HCT116 (cell line): ENCODE results near the gene SERPINI1.

Source experiments
- CEBPB ChIP-seq: IDR thresholded peaks from 2 replicates; pipeline ENCODE4 v1.6.1; 2012; ENCODE audit warnings: low read depth
- EZH2 ChIP-seq: fragments of 200-600 bp; sonication (generic); IDR thresholded peaks from 2 replicates; pipeline ENCODE4 v1.6.1; 2017; ENCODE audit warnings: antibody characterized with exemption, mixed run types
- EZH2phosphoT487 ChIP-seq: fragments of 200-600 bp; IDR thresholded peaks from 2 replicates; pipeline ENCODE4 v1.6.1; 2018; ENCODE audit warnings: antibody characterized with exemption, borderline replicate concordance
- JUND ChIP-seq: IDR thresholded peaks from 2 replicates; pipeline ENCODE4 v1.6.1; 2012
- POLR2A ChIP-seq: IDR thresholded peaks from 2 replicates; pipeline ENCODE4 v1.7.0; 2011; ENCODE audit warnings: borderline replicate concordance; ENCODE audit not compliant: insufficient read depth, insufficient read length; ENCODE audit errors: extremely low read depth
- POLR2AphosphoS5 ChIP-seq: IDR thresholded peaks from 2 replicates; pipeline ENCODE4 v1.6.1; 2011; ENCODE audit warnings: mild to moderate bottlenecking, low read depth, low read length, moderate library complexity
- RAD21 ChIP-seq: IDR thresholded peaks from 2 replicates; pipeline ENCODE4 v1.6.1; 2012; ENCODE audit warnings: low read depth, mild to moderate bottlenecking
- SRF ChIP-seq: IDR thresholded peaks from 2 replicates; pipeline ENCODE4 v1.6.1; 2012; ENCODE audit warnings: low read depth
- YY1 ChIP-seq: IDR thresholded peaks from 2 replicates; pipeline ENCODE4 v1.6.1; 2011; ENCODE audit warnings: low read length, low read depth, moderate library complexity, mild to moderate bottlenecking; ENCODE audit not compliant: insufficient replicate concordance; ENCODE audit errors: extremely low read depth
- ZNF274 ChIP-seq: fragments of 200-500 bp; sonication (Bioruptor generic); IDR thresholded peaks from 2 replicates; pipeline ENCODE4 v1.6.1; 2014; ENCODE audit warnings: mild to moderate bottlenecking, low read depth, low read length, inconsistent platforms
- TF ChIP-seq, protein P1 (sequence below): IDR thresholded peaks from 2 replicates; pipeline ENCODE4 v1.6.1; 2011; ENCODE audit warnings: mild to moderate bottlenecking, low read length, moderate library complexity; ENCODE audit not compliant: insufficient replicate concordance; ENCODE audit errors: extremely low read depth
- TF ChIP-seq, protein P2 (sequence below), 3 experiments: fragments of 200-600 bp in 1 of 3; sonication (generic) in 1 of 3; IDR thresholded peaks in 2 of 3; conservative IDR thresholded peaks in 1 of 3; 2 replicates each; pipeline ENCODE4 v1.5.1; 2012 to 2017; ENCODE audit warnings: low read depth in 2 of 3, low read length in 2 of 3, antibody characterized with exemption in 1 of 3, borderline replicate concordance in 1 of 3, control low read depth in 1 of 3, mild to moderate bottlenecking in 1 of 3, mixed read lengths in 1 of 3, mixed run types in 1 of 3, moderate library complexity in 1 of 3; ENCODE audit not compliant: insufficient read depth in 1 of 3
- TF ChIP-seq, protein P3 (sequence below): IDR thresholded peaks from 2 replicates; pipeline ENCODE4 v1.6.1; 2012; ENCODE audit warnings: low read depth
- TF ChIP-seq, protein P4 (sequence below): IDR thresholded peaks from 2 replicates; pipeline ENCODE4 v1.6.1; 2012

GRCh38 chr3:167810236-167810635, 74.7 kb downstream of the SERPINI1 start:
- no peak for TF ChIP-seq EZH2
- TF ChIP-seq, protein P1, sequence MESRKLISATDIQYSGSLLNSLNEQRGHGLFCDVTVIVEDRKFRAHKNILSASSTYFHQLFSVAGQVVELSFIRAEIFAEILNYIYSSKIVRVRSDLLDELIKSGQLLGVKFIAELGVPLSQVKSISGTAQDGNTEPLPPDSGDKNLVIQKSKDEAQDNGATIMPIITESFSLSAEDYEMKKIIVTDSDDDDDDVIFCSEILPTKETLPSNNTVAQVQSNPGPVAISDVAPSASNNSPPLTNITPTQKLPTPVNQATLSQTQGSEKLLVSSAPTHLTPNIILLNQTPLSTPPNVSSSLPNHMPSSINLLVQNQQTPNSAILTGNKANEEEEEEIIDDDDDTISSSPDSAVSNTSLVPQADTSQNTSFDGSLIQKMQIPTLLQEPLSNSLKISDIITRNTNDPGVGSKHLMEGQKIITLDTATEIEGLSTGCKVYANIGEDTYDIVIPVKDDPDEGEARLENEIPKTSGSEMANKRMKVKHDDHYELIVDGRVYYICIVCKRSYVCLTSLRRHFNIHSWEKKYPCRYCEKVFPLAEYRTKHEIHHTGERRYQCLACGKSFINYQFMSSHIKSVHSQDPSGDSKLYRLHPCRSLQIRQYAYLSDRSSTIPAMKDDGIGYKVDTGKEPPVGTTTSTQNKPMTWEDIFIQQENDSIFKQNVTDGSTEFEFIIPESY = no peak
- TF ChIP-seq, protein P2, sequence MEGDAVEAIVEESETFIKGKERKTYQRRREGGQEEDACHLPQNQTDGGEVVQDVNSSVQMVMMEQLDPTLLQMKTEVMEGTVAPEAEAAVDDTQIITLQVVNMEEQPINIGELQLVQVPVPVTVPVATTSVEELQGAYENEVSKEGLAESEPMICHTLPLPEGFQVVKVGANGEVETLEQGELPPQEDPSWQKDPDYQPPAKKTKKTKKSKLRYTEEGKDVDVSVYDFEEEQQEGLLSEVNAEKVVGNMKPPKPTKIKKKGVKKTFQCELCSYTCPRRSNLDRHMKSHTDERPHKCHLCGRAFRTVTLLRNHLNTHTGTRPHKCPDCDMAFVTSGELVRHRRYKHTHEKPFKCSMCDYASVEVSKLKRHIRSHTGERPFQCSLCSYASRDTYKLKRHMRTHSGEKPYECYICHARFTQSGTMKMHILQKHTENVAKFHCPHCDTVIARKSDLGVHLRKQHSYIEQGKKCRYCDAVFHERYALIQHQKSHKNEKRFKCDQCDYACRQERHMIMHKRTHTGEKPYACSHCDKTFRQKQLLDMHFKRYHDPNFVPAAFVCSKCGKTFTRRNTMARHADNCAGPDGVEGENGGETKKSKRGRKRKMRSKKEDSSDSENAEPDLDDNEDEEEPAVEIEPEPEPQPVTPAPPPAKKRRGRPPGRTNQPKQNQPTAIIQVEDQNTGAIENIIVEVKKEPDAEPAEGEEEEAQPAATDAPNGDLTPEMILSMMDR (IDR thresholded peaks at IDR 0.05 in 2 of 3, conservative IDR thresholded peaks at IDR 0.05 in 1 of 3; ENCODE audit: borderline replicate concordance in 1 of 3, insufficient read depth in 1 of 3, low read depth in 2 of 3, low read length in 2 of 3) = no peak
- TF ChIP-seq, protein P3, sequence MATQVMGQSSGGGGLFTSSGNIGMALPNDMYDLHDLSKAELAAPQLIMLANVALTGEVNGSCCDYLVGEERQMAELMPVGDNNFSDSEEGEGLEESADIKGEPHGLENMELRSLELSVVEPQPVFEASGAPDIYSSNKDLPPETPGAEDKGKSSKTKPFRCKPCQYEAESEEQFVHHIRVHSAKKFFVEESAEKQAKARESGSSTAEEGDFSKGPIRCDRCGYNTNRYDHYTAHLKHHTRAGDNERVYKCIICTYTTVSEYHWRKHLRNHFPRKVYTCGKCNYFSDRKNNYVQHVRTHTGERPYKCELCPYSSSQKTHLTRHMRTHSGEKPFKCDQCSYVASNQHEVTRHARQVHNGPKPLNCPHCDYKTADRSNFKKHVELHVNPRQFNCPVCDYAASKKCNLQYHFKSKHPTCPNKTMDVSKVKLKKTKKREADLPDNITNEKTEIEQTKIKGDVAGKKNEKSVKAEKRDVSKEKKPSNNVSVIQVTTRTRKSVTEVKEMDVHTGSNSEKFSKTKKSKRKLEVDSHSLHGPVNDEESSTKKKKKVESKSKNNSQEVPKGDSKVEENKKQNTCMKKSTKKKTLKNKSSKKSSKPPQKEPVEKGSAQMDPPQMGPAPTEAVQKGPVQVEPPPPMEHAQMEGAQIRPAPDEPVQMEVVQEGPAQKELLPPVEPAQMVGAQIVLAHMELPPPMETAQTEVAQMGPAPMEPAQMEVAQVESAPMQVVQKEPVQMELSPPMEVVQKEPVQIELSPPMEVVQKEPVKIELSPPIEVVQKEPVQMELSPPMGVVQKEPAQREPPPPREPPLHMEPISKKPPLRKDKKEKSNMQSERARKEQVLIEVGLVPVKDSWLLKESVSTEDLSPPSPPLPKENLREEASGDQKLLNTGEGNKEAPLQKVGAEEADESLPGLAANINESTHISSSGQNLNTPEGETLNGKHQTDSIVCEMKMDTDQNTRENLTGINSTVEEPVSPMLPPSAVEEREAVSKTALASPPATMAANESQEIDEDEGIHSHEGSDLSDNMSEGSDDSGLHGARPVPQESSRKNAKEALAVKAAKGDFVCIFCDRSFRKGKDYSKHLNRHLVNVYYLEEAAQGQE = no peak
- TF ChIP-seq RAD21 = no peak
- TF ChIP-seq YY1 = no peak
- TF ChIP-seq EZH2phosphoT487 = no peak
- no peak for TF ChIP-seq POLR2A
- TF ChIP-seq, protein P4, sequence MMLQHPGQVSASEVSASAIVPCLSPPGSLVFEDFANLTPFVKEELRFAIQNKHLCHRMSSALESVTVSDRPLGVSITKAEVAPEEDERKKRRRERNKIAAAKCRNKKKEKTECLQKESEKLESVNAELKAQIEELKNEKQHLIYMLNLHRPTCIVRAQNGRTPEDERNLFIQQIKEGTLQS = no peak
- no peak for TF ChIP-seq CEBPB
- no peak for TF ChIP-seq ZNF274
- TF ChIP-seq POLR2AphosphoS5 = no peak
- TF ChIP-seq JUND = no peak
- no peak for TF ChIP-seq SRF
